Cardiac septum (tissue), 1 donor: ENCODE data around the gene PPCS. TPM values are rescaled to one million over a fixed set of nuclear protein-coding genes. Genes with fewer than 3 reads are reported as not detected.

Source experiments
- DNase-seq: peaks from one replicate; pipeline ENCODE4 v3.0.0-alpha.2; 2020; ENCODE audit warnings: low spot score
- intact Hi-C: fragments of 100-400 bp; cut with DNase I; formaldehyde crosslinking; loops from one replicate; pipeline ENCODE4 v1.14.0; 2022
- long read RNA-seq: library from polyadenylated mRNA; unstranded; transcript quantifications from one replicate; pipeline ENCODE4 v2.0.0, GENCODE V29; 2021
- total RNA-seq: library from RNA; stranded (reverse); fragmentation: NEBNext Ultra II Directional; extraction: Animal tissue kit (Norgen Biotek cat#: 25700); gene quantifications from one replicate; pipeline ENCODE4 v1.2.1, GENCODE V29; 2021
- donor health status: DM: no; HTN: no; CAD: no.

Gene PPCS
- total RNA-seq = 44.3 TPM
- long read RNA-seq, transcript PPCS-203 (3 exons, 1,431 nt) = major isoform, 75 of 100 reads
- long read RNA-seq, transcript PPCS-201 (3 exons, 984 nt) = minor isoform, 17 of 100 reads
- long read RNA-seq, partial matches to known transcripts = 0 of 100 reads
- long read RNA-seq, other reads (novel, unspliced or antisense) = 6 of 100 reads

DNA sequence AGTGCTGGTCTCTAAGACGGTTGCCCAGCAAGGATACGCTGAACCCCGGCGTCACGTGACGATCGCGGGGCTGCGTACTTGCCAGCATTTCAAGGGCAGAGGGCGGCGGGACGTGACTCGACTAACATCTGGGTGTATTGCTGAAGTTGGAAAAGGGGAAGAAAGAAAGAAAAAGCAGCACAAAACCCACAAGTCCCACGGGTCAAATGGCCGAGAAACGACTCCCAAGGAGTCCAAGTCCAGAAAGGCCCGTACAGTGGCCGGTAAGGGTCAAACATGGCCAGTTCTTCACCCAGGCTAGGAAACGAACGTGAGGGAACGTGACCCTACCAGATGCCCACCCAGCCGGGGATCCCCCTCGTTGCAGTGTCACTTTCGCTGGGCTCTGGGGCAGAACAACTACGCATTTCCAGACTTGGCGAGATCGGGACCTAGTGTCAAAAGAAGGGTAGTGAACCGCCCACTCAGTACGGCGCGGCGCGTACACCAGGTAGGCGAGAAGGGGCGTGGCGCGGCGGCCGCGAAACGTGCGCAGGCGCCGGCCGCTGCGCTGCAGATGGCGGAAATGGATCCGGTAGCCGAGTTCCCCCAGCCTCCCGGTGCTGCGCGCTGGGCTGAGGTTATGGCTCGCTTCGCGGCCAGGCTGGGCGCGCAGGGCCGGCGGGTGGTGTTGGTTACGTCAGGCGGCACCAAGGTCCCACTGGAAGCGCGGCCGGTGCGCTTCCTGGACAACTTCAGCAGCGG lies at the start of gene PPCS, which contains the start of gene ZMYND12:
TSS of gene PPCS (plus strand) at position 534 of the 744 bp plus-strand sequence. CDS start at position 557, 23 bp downstream.
TSS of gene ZMYND12 (minus strand) at position 13 of the 744 bp plus-strand sequence. CDS start 25 bp downstream, outside the sequence.
- intact Hi-C loops = loop anchor here (1.0 to 5.0 kb wide), 3 partner anchors 74 to 226 kb away; partner anchors contain the start of genes FOXJ3, RIMKLA and YBX1
- DNase-seq = peak; percentile 91

DNA sequence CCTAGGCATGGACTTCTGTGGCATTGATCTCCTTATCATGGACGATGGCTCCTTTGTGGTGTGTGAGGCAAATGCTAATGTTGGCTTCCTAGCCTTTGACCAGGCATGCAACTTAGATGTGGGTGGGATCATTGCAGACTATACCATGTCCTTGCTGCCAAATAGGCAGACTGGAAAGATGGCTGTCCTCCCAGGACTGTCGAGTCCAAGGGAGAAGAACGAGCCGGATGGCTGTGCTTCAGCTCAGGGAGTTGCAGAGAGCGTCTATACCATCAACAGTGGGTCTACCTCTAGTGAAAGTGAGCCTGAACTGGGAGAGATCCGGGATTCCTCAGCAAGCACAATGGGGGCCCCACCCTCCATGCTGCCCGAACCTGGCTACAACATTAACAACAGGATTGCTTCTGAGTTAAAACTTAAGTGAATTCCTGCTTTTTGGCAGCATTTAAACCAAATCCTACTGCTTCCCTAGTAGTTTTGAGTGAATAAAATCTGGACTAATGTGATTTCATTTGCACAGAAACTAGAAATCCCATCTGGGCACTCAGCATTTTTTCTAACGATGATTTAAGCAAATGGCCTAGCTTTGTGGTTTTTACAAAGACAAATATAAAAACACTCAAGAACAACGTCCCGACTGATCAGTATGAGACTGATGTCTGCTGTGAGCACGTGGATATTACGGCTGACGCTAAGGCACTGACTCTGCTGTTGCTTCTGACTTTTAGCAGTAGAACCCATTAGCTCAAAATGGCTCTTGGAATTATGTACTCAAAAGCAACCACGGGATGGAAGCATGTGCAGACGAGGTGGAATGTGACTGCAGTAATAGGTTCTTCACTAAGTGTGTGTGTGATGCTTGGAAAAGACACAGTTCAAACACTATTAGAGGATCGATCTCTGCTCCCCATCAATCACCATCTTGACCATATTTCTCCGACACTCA lies 41.5 kb upstream of the PPCS start:
- intact Hi-C loops = no loop called here
- no peak for DNase-seq

DNA sequence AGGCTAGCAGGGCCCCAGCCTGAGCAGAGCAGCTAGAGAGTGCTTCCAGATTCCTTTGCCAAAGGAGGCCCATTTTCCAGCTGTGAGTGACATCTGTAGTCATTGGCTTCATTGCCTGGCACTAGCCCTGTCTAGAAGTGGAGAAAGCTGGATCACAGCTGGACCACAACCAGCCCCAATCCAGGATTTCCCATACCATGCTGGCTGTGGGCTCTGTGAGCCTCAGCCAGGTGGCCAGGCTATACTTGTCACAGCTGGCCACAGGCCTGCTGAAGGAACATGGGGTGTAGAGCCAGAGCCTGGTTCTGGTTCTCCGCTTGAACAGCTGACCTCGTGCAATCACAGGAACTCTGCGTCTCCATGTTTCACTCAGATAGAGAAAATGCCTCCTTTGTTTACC lies 39.2 kb upstream of the PPCS start:
- intact Hi-C loops = no loop called here
- no peak for DNase-seq

DNA sequence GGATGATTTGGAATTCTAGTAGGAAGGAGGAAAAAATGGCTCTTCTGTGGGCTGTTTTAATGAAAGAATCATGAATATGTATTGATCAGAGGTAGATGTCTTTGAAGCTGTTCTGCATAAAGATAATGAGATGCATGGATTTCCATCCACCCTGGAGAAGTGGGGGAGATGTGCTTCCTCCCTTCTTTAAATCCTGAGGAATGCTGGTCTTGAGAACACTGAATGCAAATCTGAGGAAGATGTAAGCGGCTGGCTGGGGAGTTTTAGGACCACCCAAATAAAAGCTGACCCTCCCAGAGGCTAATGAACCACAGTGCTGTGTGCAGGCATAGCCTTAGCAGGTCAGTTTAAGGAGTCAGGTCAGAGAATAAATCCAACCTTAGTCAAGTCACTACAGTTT lies 37.8 kb upstream of the PPCS start:
- DNase-seq = no peak
- intact Hi-C loops = no loop called here

DNA sequence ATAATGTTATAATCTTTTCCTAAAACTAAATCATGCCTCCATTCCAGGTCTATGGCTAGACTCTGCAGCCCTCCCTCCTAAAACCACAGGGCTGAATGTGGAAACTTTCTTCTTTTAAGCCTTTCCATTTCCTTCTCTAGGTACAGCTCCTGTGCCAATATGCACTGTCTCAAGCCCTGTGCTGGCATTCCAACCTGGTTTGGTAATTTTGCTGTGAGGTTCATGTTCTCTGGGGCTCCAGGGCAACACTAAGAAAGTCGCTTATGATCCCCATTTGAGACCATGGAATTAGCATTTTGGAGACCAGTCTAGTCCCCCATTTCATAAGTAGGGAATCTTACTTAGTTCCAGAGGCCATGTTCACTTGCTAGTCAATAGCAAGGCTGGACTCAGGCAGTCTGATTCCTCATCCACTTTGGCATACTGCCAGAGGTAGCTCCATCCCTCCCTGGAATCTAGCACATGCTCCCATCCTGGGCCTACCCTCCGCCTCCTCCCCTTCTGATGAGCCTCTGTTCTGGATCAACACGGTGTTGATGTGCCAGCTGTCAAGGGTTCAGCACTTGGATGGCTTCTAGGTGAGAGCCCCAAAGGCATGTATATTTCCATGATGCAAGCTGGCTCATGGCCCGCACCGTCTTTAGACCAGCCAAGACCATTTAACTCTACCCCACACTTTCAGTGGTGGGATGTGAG lies 37.1 kb upstream of the PPCS start:
- intact Hi-C loops = no loop called here
- peak; percentile 82 for DNase-seq

DNA sequence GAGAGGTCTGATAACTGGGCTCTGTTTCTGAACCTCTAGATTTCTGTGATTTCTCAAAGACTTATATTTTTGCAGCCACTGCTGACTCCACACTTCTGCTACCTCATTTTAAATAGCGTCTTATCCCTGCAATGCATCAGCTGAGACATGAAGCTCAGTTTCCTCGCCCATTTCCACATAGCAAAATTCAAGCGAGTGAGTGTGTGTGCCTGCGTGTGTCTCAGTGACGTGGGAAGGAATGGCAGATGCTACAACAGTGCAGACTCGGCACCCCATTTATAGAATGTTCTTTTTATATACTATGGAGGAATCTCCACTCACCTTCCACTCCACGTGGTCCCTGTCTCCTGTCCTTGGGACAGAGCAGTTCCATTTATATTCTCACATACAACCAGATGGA lies 36.2 kb upstream of the PPCS start:
- DNase-seq = no peak
- intact Hi-C loops = no loop called here

DNA sequence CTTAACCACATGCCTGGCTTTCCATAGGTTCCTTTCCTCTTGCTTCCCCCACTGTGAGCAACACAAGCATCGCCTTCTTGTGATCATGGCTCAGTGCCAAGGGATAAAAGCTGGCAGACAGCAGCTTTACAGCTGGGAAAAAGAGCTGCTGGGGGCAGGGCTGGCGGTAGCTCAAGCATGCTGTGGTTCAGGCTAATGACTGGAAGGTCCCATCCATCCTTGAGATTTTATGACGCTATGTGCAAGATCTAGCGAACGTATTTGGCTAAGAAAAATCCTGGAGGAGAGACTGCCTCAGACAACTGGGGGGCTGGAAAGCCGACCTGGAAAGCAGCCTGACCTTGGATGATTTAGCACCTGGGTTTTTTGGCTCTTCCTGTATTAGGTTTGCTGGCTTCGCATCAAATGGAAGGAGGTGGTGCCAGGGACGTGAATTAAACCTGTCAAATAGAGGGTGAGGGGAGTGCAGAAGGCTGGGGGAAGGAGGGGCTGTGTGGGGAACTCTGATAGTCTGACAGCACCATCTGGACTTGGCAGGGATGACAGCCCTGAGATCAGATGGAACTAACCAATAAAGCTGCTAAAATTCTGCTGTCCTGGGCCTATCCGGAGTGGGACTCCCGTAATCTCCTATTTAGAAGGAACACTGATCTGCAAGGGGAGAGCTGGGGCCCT lies 35.3 kb upstream of the PPCS start:
- intact Hi-C loops = no loop called here
- DNase-seq = no peak

DNA sequence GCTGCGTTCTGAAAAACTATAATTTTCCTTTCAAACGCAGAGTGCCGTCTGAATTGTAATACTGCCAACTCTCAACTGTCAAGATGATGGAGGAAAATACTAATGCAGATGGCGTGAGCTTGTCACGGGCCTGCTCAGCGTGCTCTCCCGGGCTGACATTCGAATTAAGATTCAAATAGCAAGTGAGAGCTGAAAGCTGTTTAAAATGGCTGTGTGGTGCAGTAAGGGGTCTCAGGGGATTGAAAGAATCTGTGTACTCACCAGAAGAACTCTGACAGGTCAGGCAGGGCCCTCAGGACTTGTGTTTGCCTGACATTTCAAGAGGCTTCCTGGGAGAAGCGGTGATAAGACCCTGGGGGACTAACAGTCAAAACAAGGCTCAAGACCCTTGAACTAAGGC lies 33.6 kb upstream of the PPCS start:
- intact Hi-C loops = no loop called here
- DNase-seq = no peak

DNA sequence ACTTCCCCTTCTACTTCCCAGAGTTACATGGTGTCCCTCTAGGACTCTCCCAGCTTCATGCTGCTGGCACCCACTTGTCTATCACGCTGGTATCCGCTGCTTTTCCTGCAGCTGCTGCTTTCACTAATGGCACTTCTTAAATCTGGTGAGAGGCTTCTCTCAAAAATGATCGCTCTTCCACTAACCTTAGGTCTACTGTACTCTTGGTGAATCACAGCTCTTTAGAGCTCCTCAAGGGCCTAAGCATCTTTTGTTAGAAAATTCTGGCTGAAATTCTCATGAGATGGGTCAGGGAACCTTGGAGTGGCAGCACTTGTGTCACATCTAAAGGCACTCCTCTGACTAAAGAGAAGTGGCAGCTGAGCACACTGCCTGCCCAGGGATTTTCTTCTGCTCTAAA lies 32.7 kb upstream of the PPCS start:
- intact Hi-C loops = no loop called here
- no peak for DNase-seq

DNA sequence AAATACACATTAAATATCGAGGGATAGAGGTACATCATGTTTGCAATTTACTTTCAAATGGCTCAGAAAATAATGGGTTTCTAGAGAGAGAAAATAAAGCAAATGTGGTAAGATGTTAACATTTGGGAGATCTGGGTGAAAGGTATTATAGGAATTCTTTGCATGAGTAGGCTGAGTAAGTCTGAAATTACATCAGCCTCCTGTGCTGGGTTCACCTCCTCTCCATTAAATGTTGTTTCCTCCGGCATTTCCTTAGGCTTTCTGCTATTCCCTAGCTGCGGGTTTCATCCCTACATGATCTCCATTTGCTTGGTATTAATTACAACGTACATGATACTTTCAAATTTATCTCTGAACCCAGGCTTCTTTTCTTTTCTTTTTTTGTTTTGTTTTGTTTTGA lies 32.1 kb upstream of the PPCS start:
- no peak for DNase-seq
- intact Hi-C loops = no loop called here

DNA sequence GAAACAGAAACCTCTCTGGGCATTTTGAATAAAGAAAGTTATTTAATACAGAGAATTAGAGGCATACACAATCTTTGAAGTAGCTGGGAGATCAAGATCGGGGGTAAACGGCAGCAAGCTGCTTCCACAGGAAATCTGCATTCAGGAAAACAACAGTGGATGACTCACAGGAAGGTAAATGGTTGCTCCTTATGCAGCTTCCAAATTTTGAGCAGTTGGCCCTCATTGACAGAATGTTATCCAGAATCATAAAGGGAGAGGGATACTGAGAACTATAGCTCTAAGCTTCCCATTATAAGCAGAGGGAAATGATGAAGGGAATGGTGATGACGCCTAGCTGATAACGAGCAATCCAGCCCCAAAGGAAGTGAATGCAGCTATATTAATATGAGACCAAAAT lies 29.1 kb upstream of the PPCS start:
- no peak for DNase-seq
- intact Hi-C loops = no loop called here

DNA sequence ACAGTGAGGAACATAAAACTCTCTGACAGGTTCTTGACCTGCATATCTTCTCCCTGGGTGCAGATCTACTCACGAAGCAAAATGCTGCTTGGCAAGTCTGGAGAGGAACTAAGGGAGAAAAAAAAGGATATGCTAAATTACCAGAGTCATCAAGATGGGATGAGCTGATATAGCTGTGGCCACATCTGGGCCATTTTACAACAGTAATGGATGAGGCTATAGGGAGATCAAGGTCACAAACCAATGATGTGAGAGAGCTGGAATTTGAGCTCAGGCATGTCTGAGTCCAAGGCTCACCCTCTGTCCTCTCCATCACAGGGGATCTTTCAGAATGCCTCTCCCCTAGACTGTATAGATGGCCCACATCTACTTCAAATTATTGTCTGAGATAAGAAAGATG lies 26.7 kb upstream of the PPCS start:
- intact Hi-C loops = no loop called here
- no peak for DNase-seq

DNA sequence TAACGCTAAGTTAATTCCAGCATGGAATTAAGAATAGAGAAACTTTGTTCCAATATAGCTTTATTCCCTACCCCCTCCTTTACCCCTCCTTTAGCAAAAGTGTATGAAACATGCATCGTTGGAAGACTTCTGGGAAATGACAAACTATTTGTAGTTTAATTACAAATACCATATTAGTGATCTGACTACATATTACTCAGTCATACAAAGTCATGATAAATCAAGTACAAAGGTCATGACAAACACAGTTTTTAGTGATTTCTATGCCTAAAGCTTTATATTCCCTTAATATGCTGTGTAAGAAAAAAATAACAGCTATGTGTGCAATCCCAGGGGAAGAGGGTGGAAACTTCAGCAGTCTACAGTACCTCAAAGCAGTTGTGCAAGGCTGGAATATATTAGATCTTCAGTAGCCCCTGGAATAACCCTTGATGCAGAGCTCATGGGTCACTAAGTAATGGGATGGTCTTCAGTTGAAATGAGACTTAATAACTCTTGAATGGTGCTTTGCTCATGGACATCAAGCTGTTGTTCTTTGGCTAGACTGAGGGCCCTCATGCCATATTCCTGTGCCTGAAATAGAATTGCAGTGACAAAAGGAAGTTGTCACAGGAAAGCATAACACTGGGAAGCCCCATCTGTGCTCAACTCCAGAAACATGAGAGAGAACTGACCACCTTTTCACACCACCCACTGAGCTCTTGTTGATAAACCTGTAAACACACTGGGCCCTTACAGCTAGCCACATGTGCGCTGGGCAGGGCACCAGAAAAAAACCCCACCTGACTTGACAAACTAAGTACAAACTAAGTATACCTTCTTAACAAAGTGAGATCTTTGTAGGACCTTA lies 25.8 kb upstream of the PPCS start:
- no peak for DNase-seq
- intact Hi-C loops = no loop called here

DNA sequence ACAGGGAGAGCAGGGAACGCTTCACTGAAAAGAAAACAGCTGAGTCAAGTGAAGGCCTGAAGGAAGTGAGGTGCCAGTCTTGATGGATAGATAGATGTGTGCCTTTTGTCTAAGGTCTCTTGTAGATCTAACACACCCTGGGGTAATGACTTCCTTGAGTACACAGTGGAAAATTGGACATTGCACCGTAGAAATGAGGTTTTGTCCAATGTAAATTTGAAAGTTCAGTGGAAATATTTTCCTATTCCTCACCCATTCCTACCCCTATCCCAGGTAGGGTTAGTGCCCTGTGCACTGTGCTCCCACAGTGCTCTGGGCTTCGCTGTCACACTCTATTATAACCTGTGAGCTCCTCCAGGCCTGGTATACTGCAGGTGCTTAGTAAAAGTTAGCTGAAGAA lies 24.8 kb upstream of the PPCS start:
- intact Hi-C loops = no loop called here
- DNase-seq = no peak

DNA sequence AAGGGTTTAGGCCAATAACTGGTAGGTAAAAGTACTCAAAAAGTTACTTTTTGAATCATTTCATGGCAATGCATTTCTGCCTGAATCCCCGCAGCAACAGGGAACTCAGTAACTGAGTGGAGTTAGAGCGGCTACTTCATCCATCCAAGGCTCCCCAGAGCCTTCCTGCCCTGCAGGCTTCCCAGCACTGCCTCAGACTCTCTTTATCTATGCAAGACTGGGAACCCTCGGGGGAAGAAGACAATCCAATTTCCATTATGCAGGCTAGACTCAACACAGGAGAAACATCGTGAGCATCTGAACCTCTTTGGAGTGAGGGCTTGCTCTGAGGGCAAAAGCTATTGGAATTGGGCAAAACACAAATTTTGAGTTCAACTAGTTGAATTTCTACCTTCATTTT lies 23.6 kb upstream of the PPCS start:
- intact Hi-C loops = no loop called here
- DNase-seq = no peak

DNA sequence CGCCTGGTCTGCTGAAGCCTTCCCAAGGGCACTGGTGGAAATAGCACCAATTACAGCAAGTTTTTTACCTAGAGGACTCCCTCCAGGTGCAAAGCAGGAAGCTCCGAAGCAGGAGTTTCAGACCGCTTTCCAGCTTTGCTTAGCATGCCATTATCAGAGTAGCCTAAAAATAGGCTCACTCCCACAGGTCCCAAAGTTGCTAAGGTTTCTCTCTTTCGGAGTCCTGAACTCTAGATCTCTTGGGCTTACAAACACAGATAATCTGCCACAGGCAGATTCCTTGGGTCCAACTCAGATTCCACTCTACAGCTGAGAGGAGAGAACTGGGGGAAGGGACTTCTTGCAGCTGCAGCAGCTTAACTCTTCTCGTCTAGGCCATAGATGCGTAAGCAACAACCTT lies 23.0 kb upstream of the PPCS start:
- no peak for DNase-seq

DNA sequence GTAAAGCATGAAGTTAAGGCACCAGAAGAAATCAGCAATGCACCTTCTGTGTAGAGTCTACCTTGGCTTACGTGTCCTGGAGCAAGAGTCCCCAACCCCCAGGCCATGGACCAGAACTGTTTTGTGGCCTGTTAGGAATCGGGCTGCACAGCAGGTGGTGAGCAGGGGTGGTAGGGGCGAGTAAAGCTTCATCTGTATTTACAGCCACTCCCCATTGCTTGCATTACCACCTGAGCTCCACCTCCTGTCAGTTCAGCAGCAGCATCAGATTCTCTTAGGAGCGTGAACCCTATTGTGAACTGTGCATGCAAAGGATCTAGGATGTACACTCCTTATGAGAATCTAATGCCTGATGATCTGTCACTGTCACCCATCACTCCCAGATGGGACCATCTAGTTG lies 22.0 kb upstream of the PPCS start:
- intact Hi-C loops = no loop called here
- DNase-seq = no peak

More for the DNA sequence above, 23.0 kb upstream of the PPCS start:
- intact Hi-C loops = no loop called here

DNA sequence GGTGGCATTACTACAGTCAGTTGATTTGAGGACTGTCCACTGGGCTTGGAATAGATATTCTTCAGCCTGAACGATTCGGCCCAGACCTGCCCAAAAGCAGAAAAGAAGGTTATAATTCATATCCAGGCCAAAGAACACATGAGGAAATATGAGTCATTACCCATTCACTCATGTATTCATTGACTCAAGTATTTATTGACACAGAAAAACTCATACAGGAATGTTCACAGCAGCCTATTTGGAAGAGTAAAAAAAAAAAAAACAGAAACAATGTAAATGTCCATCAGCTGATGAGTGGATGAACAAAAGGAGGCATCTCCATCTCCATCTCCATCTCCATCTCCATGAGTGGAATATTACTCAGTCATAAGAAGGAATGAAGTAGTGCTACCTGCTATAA lies 16.4 kb upstream of the PPCS start:
- intact Hi-C loops = no loop called here
- DNase-seq = no peak
